Adipocyte (in vitro differentiated cells): ENCODE results near the gene FOXA3.

ENCODE experiments used
- DNase-seq: peaks from one replicate; pipeline ENCODE4 v3.0.0-alpha.2; 2015; ENCODE audit warnings: low read depth
- H3K27me3 ChIP-seq: replicated peaks from 2 replicates; pipeline ENCODE4 v1.7.0; 2013; ENCODE audit warnings: mild to moderate bottlenecking, low read length, moderate library complexity; ENCODE audit not compliant: control insufficient read depth, insufficient read depth
- H3K36me3 ChIP-seq: 2 replicates; pipeline ENCODE4 v1.7.0; 2013; ENCODE audit warnings: low read length, mild to moderate bottlenecking, moderate library complexity; ENCODE audit not compliant: control insufficient read depth, insufficient read depth, severe bottlenecking
- H3K4me1 ChIP-seq: 2 replicates; pipeline ENCODE4 v1.7.0; 2013; ENCODE audit warnings: mild to moderate bottlenecking, low read length, moderate library complexity; ENCODE audit not compliant: control insufficient read depth, insufficient read depth
- H3K4me3 ChIP-seq: 2 replicates; pipeline ENCODE4 v1.7.0; 2013; ENCODE audit warnings: mild to moderate bottlenecking, low read length, moderate library complexity
- H3K9ac ChIP-seq: 2 replicates; pipeline ENCODE4 v1.7.0; 2013; ENCODE audit warnings: mild to moderate bottlenecking, low read length, moderate library complexity
- H3K9me3 ChIP-seq: 2 replicates; pipeline ENCODE4 v1.7.0; 2013; ENCODE audit warnings: mild to moderate bottlenecking, low read length, moderate library complexity; ENCODE audit not compliant: control insufficient read depth

The FOXA3 gene

DNA sequence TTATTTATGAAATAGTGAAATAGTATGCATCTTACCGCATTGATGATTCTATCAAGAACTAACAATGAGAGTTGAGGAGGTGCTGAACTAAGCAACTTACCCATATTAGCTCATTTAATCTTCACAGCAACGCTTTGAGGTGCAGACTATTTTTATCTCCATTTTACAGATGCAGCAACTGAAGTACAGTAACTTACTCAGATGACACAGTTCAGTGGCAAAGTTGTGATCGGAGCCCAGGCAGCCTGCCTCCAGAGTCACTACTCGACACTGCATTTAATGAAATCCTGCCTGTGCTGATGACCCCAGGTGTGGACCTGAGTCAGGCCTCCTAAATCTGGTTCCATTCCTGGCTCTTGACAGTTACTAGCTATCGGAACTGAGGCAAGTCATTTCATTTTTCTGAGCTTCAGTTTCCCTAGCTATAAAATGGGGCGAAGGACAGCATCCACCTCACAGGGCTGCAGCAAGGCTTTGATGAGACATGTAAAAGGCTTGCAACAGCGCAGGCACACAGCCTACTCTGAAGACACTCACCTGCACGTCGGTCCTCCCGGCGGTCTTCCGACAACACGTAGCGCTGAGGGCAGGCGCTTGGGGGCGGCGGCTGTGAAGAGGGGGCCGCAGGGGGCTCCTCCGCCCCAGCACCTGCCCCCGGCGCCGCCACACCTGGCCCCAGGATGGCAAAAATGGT, 36.8 kb downstream of the FOXA3 start:
- peak overlapping the region; percentile 75 for H3K9ac ChIP-seq
- H3K27me3 ChIP-seq: no peaks in the 10 kb centered on the region
- no peaks in the 10 kb centered on the region for H3K9me3 ChIP-seq
- peaks cover 21% of the 10 kb centered on the region for H3K36me3 ChIP-seq
- H3K4me3 ChIP-seq: peak overlapping the region; percentile 98
- no peak for DNase-seq
- peaks cover 23% of the 10 kb centered on the region for H3K4me1 ChIP-seq

DNA sequence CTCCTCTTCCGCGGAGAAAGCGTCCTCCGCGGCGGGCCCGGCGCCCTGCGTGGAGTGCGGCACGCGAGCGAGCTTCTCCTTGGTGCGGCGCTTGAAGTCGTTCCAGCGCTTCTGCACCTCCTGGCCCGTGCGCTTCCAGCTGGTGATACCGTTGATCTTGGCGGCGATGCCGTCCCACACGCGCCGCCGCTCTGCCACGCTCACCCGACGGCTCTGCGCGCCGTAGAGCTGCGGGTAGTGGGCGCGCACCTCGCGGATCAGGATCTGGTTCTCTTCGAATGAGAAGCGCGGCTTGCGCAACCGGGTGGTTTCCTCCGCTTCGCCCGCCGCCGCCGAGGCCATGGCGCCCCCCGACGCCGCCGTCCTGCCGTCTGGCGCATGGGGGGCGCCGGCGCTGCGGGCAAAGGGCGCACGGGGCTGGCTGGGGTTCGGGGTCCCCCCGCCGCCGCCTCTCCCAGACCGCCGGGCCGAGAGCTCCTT, 37.3 kb downstream of the FOXA3 start:
- no peaks in the 10 kb centered on the region for H3K9me3 ChIP-seq

DNA sequence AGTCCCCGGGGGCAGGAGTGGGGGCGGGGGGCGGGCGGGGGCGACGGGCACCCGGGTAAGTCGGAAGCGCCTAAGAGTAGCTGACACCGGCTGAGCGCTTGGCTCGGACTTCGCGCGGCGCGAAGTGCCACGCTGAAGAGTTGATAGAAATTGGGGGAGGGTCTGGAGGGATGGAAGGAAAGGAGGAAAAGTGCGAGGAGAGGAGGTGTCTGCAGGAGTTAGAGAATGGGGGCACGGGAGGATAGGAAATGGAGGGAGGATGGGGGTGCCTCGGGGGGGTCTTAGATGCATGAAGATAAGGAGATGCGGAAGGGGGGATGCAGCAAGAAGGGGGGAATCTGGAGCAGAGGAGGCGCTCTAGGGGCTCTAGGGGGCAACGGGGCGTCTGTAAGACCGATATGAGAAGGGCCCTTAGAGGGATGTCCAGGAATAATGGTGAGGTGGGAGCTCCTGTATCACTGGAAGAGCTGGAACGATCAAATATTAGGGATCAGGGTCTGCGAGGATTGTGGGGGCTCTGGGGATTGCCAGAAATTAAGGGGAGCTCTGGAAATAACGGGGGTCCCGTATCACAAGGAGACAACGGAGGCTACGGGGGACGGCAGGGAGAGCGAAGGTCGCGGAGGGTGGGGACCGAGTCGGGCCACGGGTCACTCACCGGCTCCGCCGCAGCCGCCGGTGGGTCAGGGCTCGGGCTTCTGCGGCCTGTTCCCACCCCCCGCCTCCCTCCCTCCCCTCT, 38.0 kb downstream of the FOXA3 start, which contains the start of gene MYPOP:
TSS of gene MYPOP (minus strand) at position 702 of the 739 bp plus-strand sequence. CDS start 840 bp downstream, outside the sequence.
- H3K27me3 ChIP-seq: no peaks in the 10 kb centered on the region
- peak; percentile 25 for DNase-seq

More for the DNA sequence above, 37.3 kb downstream of the FOXA3 start:
- Histone ChIP-seq H3K9ac (peak overlapping the region; percentile 75), H3K27me3 (no peaks in the 10 kb centered on the region), H3K4me1 (peaks cover 23% of the 10 kb centered on the region), H3K36me3 (peaks cover 21% of the 10 kb centered on the region), H3K4me3 (peak overlapping the region; percentile 98)
- DNase-seq: peak; percentile 87

DNA sequence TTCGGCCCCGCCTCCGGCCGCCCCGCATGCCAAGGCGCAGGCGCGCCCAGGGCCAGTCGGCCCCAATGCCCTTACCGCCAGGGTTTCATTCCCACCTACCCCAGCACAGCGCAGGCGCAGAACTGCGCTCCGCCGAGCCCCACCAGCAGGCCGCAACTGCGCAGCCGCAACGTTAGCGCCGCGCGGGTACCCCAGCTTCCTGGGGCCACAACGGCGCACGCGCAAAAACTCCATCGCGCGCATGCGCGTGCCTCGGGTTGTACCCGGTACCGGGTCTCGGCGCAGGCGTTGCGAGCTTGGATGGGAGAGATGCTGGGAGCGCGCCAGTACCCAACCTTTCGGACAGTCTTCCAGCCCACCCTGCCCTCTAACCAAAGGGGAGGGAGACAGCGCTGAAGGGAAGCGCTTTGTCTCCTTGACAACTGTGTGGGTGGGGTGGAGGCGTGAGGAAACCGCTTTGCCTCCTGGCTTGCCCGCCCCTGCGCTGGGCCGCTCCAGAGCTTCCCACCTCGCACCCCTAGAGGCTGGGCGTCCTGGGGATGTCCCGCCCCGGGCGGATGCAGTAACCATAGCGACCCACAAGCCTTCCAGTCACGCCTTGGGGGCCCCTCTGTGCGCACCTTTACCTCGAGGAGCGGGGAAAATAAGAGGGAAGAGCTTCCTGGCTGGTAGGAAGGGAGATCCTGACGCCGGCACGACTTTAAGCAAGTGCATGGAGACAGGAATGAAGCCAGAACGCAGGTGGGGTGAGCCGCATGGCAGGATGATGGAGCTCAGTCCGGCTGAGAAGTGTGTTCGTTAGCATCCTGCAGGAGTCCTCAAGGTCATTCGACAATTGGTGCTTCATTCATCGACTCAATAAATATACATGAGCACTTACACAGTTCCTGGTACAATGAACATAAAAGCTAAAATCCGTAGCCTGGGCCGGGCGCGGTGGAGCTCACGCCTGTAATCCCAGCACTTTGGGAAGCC, 38.8 kb downstream of the FOXA3 start:
- Histone ChIP-seq H3K4me1 (peaks cover 28% of the 10 kb centered on the region), H3K36me3 (peaks cover 14% of the 10 kb centered on the region), H3K27me3 (no peaks in the 10 kb centered on the region), H3K9me3 (no peaks in the 10 kb centered on the region), H3K4me3 (peak overlapping the region; percentile 98), H3K9ac (peak overlapping the region; percentile 96)
- peak; percentile 99 for DNase-seq

More for the DNA sequence above, 38.0 kb downstream of the FOXA3 start, which contains the start of gene MYPOP:
- Histone ChIP-seq H3K9me3 (no peaks in the 10 kb centered on the region), H3K4me1 (peaks cover 28% of the 10 kb centered on the region), H3K9ac (peak within 1 kb of the TSS; percentile 96), H3K4me3 (peak within 1 kb of the TSS; percentile 98), H3K36me3 (peaks cover 21% of the 10 kb centered on the region)

DNA sequence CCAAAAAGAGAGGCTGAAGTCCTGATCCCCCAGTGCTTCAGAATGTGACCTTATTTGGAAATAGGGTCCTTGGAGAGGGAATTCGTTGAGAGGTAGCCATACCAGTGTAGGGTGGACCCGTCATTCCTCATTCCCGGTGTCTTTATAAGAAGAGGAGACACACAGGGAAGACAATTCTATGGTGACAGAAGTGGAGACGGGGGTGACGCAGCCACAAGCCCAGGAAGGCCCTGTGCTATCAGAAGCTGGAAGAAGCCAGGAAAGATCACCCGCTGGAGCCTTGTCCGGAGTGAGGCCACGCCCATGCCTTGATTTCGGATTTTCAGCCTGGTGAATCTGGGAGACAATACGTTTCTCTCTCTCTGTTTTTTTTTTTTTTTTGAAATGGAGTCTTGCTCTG, 40.9 kb downstream of the FOXA3 start:
- Histone ChIP-seq H3K9ac (no peak overlapping the region), H3K36me3 (peaks cover under 1% of the 10 kb centered on the region), H3K27me3 (no peaks in the 10 kb centered on the region), H3K9me3 (no peaks in the 10 kb centered on the region), H3K4me3 (no peak overlapping the region), H3K4me1 (peaks cover 28% of the 10 kb centered on the region)
- DNase-seq: no peak

DNA sequence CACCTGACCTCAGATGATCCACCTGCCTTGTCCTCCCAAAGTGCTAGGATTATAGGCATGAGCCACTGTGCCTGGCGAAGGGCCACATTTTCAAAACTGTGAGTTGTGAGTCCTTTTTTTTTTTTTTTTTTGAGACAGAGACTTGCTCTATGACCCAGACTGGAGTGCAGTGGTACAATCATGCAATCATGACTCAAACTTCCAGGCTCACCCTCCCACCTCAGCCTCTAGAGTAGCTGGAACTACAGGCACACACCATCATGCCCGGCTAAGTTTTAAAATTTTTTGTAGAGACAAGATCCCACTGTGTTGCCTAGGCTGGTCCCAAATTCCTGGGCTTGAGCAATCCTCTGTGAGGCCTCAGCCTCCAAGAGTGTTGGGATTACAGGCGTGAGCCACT, 42.1 kb downstream of the FOXA3 start:
- H3K4me3 ChIP-seq: no peak overlapping the region
- peak overlapping the region; percentile 28 for H3K9ac ChIP-seq
- no peaks in the 10 kb centered on the region for H3K9me3 ChIP-seq
- peaks cover 20% of the 10 kb centered on the region for H3K4me1 ChIP-seq
- H3K27me3 ChIP-seq: peaks cover 6% of the 10 kb centered on the region
- H3K36me3 ChIP-seq: no peaks in the 10 kb centered on the region
- no peak for DNase-seq

DNA sequence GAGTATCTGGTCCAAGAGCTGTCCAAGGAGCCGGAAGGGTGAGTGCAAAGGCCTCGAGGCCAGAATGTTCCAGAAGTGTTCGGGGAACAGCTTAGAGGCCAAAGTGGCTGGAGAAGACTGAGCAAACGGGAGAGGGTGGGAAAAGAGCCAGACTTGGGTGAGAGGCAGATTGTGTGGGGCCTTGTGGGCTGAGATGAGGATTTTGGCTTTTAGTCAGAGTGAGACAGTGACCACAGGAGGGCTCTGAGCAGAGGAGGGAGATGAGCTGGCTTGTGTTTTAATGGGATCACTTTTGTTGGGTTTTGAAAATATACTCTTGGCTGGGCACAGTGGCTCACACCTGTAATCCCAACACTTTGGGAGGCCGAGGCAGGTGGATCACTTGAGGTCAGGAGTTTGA, 44.8 kb downstream of the FOXA3 start:
- H3K4me3 ChIP-seq: no peak overlapping the region
- H3K36me3 ChIP-seq: no peaks in the 10 kb centered on the region
- H3K9ac ChIP-seq: no peak overlapping the region
- DNase-seq: no peak
- peaks cover 15% of the 10 kb centered on the region for H3K4me1 ChIP-seq
- H3K9me3 ChIP-seq: no peaks in the 10 kb centered on the region
- peaks cover 23% of the 10 kb centered on the region for H3K27me3 ChIP-seq

DNA sequence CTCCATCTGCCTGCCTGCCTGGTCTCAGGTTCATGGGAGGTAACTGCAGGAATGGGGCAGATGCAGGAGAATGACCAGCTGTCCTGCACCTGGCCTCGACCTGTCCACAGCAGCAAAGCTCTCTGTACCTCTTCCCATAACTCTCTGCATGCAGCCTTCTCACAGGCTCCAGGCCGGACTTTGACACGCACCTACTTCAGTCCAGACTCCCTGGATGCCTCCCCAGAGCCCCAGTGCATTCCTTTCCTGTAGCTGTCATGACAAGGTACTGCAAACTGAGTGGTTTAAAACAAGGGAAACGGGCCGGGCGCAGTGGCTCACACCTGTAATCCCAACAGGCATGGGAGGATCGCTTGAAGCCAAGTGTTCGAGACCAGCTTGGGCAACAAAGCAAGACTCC, 47.2 kb downstream of the FOXA3 start:
- Histone ChIP-seq H3K27me3 (peaks cover 25% of the 10 kb centered on the region), H3K9me3 (no peaks in the 10 kb centered on the region), H3K9ac (no peak overlapping the region), H3K4me3 (no peak overlapping the region), H3K36me3 (no peaks in the 10 kb centered on the region), H3K4me1 (peaks cover 13% of the 10 kb centered on the region)
- DNase-seq: no peak

DNA sequence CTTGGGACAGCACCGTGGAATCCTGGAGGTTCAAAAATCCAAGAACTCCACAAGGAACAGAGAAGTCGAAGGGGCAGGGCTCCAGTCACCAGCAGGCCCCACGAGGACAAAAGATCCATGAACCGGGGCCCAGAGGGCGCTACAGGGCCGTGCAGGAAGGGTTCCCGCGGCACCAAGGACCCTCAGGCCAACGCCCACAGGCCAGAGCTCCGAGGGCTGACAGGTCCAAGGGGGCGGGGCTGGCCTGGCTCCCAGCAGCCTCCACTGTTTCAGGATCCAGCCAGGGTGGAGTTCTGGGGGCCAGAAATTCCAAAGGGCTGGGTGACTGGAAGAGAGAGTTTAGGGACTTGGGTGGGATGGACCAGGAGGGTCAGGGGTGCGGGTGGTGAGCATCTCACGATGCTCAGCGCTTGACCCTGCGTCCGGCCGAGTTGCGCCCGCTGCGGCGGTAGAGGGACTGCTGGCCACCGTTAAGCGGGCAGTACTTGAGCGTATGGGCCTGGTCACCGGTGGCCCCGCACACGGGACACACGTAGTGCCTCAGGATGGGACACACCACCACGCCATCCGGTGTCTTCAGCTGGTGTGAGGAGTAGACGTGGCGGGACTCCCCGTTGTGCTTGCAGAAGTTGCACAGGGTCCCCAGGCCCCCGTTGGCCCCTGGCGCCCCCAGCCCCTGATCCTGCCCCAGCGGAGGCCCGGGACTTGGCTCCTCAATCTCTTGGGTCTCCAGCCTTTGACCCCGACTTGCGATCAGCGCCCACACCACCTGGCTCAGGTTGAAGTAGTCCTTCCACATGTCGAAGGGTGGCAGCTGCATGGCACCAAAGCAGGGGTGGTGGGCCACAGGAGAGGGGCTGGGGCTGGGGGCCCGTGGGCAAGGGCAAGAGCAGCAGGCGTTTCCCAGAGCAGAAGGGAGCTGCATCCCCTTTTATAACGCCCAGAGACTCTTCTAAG, 50.0 kb downstream of the FOXA3 start, which contains the start of gene NANOS2:
TSS of gene NANOS2 (minus strand) at position 905 of the 957 bp plus-strand sequence. CDS start at position 820, 85 bp downstream.
- Histone ChIP-seq H3K36me3 (no peaks in the 10 kb centered on the region), H3K4me3 (no peak within 1 kb of the TSS), H3K9me3 (no peaks in the 10 kb centered on the region), H3K4me1 (peaks cover 6% of the 10 kb centered on the region), H3K27me3 (peaks cover 32% of the 10 kb centered on the region), H3K9ac (no peak within 1 kb of the TSS)
- no peak for DNase-seq
